ENCODE data around the gene CACFD1.
A peak's percentile ranks its signal among the peaks of the same experiment; 100 is the strongest.

The CACFD1 gene

DNA sequence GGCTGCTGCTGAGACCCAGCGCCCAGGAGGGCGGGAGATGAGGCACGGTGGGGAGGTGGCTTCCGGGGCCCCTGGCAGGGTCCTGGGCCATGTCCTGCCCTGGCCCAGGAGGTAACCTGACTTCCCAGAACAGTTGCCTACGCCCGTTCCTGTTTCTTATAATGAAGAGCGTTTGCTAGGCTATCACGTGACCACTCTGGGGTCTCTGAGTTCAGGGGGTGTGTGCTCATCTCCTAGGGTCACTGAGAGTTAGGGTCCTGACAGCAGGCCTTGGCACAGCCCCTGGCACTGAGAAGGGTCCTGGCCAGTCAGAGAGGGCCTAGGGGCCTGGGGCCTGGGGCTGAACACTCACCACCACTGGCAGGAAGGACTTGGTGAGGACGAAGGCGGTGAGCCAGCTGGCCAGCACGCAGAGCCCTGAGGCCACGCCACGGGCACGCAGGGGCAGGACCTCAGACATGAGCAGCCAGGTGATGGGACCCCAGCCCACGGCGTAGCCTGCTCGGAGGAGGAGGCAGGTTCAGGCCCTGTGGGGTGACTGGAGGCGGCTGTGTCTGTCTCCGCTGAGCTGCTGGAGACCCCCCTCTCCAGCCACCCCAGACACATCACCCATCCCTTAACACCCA lies 13.1 kb downstream of the CACFD1 start:
- Histone ChIP-seq H3K9me3 (ENCODE audit: control insufficient read depth, insufficient read depth, low read length) (no peaks in the 10 kb centered on the region), H3K4me1 (ENCODE audit: control insufficient read depth, insufficient read depth, low read length) (peaks cover 1% of the 10 kb centered on the region; the same call in 1 of the 2 replicates), H3K27ac (ENCODE audit: low read length) (no peak overlapping the region), H3K27me3 (ENCODE audit: control insufficient read depth, insufficient read depth, low read length) (no peaks in the 10 kb centered on the region), H3K36me3 (ENCODE audit: control insufficient read depth, insufficient read depth, low read length) (peaks cover 30% of the 10 kb centered on the region), H3K4me3 (ENCODE audit: low read length) (no peak overlapping the region)
- WGBS (ENCODE audit: insufficient coverage, insufficient read length), result no CpG with 5 or more reads among the region's 19 CpGs
- DNase-seq (ENCODE audit: low read depth, low spot score), result no peak

DNA sequence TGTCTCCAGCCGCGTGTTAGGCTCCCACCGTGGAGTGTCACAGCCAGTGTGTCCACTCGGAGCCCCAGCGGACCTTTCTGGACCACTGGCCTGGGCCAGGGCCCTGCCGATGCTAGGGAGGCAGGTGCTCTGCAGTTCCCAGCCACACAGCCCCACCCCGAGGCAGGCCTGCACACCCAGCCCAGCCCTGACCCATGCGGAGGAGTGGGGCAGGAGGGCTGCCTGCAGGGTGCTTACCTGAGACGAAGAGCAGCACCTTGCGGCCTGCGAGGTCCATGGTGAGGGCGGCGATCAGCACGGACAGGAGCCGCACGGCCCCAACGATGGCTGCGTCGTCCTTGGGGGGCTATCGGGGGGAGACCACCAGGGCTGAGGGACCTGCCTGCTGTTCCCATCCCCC lies 14.0 kb downstream of the CACFD1 start:
- H3K4me1 ChIP-seq (ENCODE audit: control insufficient read depth, insufficient read depth, low read length), result peaks cover 2% of the 10 kb centered on the region; the same call in 1 of the 2 replicates
- no peak overlapping the region for H3K27ac ChIP-seq (ENCODE audit: low read length)
- WGBS (ENCODE audit: insufficient coverage, insufficient read length), result no CpG with 5 or more reads among the region's 20 CpGs

DNA sequence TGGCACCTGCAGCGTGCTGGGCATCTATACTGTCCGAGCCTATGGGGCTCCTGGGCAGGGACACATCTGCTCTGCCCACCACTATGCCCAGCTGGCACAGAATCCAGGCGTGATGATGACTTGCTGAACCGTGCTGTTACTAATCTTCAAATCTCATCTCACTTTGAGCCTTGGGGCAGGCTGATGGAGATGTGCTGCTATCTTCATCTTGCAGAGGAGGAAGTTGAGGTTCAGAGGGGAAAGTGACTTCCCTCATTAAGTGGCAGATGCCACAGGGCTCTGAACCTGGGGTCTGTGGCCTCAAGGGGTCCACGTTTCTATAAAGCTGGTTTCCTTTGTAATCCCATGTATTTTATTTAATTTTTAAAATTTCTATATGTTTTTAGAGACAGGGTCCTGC lies 14.4 kb downstream of the CACFD1 start:
- H3K4me1 ChIP-seq (ENCODE audit: control insufficient read depth, insufficient read depth, low read length), result peaks cover 2% of the 10 kb centered on the region; the same call in 1 of the 2 replicates
- peaks cover 27% of the 10 kb centered on the region for H3K36me3 ChIP-seq (ENCODE audit: control insufficient read depth, insufficient read depth, low read length)
- H3K27ac ChIP-seq (ENCODE audit: low read length), result no peak overlapping the region
- no peaks in the 10 kb centered on the region for H3K9me3 ChIP-seq (ENCODE audit: control insufficient read depth, insufficient read depth, low read length)
- DNase-seq (ENCODE audit: low read depth, low spot score), result no peak
- H3K27me3 ChIP-seq (ENCODE audit: control insufficient read depth, insufficient read depth, low read length), result no peaks in the 10 kb centered on the region
- WGBS (ENCODE audit: insufficient coverage, insufficient read length), result no CpG with 5 or more reads among the region's 5 CpGs
- H3K4me3 ChIP-seq (ENCODE audit: low read length), result no peak overlapping the region

More for the DNA sequence above, 14.0 kb downstream of the CACFD1 start:
- no peak overlapping the region for H3K4me3 ChIP-seq (ENCODE audit: low read length)
- H3K27me3 ChIP-seq (ENCODE audit: control insufficient read depth, insufficient read depth, low read length), result no peaks in the 10 kb centered on the region
- H3K36me3 ChIP-seq (ENCODE audit: control insufficient read depth, insufficient read depth, low read length), result peaks cover 28% of the 10 kb centered on the region
- no peak for DNase-seq (ENCODE audit: low read depth, low spot score)
- H3K9me3 ChIP-seq (ENCODE audit: control insufficient read depth, insufficient read depth, low read length), result no peaks in the 10 kb centered on the region

DNA sequence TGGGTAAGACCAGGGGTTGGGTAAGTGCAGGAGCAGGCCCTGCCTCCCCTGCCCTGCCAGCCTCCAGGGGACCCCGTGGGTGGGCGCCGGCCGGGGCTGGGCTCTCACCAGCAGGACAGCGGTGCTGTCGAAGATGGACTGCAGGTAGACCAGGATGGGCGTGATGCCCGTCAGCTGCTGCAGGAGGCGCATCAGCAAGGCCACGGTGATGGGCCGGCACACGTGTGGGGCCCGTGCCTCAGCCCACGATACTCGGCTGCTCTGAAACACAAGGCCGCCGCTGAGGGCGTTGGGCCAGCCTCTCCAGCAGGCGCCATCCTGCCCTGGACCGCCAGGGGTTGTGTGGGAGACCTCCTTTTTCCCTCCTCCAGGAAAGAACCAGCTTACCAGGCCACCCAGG lies 15.1 kb downstream of the CACFD1 start:
- H3K4me3 ChIP-seq (ENCODE audit: low read length), result no peak overlapping the region
- H3K9me3 ChIP-seq (ENCODE audit: control insufficient read depth, insufficient read depth, low read length), result no peaks in the 10 kb centered on the region
- no peaks in the 10 kb centered on the region for H3K27me3 ChIP-seq (ENCODE audit: control insufficient read depth, insufficient read depth, low read length)
- H3K27ac ChIP-seq (ENCODE audit: low read length), result no peak overlapping the region
- H3K4me1 ChIP-seq (ENCODE audit: control insufficient read depth, insufficient read depth, low read length), result 0 out of 2 replicates have a peak, but pooled peaks cover 2% of the 10 kb centered on the region
- H3K36me3 ChIP-seq (ENCODE audit: control insufficient read depth, insufficient read depth, low read length), result peaks cover 27% of the 10 kb centered on the region
- no CpG with 5 or more reads among the region's 20 CpGs for whole genome bisulfite sequencing (ENCODE audit: insufficient coverage, insufficient read length)
- DNase-seq (ENCODE audit: low read depth, low spot score), result no peak

DNA sequence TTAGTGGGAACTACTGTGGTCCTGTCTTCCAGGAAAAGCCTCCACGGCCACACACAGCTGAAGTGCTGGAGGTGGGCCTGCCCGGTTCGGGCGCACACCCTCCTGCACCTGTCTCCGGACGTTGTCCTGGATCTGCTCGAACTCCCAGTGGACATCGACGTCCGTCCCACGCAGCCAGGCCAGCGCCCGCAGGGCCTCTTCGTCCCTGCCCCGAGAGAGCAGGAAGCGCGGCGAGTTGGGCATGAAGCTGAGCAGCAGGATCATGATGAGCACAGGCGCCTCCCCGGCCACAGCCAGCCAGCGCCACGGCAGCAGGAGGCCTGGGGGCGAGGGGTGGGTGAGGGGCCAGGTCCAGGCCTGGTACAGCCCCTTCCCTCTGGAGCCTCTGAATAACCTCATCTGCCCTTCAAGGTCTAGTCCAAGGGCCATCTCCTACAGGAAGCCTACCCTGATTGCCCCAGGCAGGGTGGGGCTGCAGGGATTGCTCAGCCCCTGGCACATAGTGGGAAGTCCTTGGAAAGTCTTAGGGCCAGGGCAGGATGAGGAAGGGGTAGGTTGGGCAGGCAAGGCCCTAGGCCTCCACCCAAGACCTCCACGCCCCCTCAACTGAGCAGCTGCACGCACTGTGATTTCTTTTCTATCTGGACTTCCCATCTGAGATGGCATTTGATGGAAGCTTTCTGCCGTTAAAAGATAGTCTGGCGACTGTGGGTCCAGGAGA lies 15.7 kb downstream of the CACFD1 start:
- WGBS (ENCODE audit: insufficient coverage, insufficient read length), result no CpG with 5 or more reads among the region's 27 CpGs
- Histone ChIP-seq H3K4me3 (ENCODE audit: low read length) (no peak overlapping the region), H3K27me3 (ENCODE audit: control insufficient read depth, insufficient read depth, low read length) (no peaks in the 10 kb centered on the region), H3K4me1 (ENCODE audit: control insufficient read depth, insufficient read depth, low read length) (0 out of 2 replicates have a peak, but pooled peaks cover 2% of the 10 kb centered on the region), H3K27ac (ENCODE audit: low read length) (no peak overlapping the region), H3K36me3 (ENCODE audit: control insufficient read depth, insufficient read depth, low read length) (peaks cover 27% of the 10 kb centered on the region), H3K9me3 (ENCODE audit: control insufficient read depth, insufficient read depth, low read length) (no peaks in the 10 kb centered on the region)
- no peak for DNase-seq (ENCODE audit: low read depth, low spot score)

DNA sequence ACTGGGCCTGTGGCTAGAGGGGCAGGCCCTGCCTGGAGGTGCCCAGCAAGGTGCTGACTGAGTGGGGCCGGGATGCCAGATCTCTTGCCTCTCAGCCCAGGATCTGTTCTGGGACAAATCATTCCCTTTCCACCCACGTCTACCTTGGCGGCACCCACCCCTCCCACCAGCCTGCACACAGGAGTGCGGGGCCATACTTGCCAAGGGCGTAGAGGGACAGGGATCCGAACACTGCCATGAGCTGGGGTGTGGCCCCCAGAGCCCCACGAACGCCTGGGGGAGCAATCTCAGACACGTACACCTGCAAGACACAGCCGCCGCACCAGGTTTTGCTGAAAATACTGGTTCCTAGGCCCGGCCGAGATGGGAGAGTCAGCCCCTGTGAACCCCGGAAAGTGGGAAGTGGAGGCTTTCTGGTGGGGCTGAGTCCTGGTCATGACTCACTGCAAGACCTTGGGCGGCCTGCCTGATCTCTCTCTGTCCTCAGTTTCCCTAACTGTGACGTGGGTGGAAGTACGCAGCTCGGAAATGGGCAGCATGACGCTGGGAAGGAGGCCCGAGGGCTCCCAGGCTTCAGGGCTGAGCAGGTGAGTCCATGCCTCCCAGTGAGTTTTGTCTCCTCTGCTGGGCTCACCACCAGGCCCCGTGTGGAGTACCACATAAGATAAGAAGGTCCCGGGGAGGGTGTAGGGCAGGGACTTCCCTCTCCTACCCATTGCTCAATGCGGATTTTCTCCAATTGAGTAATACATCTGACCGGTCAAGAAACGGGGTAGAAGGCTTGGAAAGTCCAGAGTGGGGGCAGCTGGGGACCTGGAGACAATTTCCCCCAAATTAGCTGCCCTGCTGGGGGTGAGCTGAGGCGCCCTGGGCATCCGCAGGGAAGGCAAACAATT lies 16.5 kb downstream of the CACFD1 start:
- Histone ChIP-seq H3K36me3 (ENCODE audit: control insufficient read depth, insufficient read depth, low read length) (peaks cover 27% of the 10 kb centered on the region), H3K9me3 (ENCODE audit: control insufficient read depth, insufficient read depth, low read length) (no peaks in the 10 kb centered on the region), H3K27me3 (ENCODE audit: control insufficient read depth, insufficient read depth, low read length) (no peaks in the 10 kb centered on the region), H3K27ac (ENCODE audit: low read length) (no peak overlapping the region), H3K4me3 (ENCODE audit: low read length) (no peak overlapping the region), H3K4me1 (ENCODE audit: control insufficient read depth, insufficient read depth, low read length) (0 out of 2 replicates have a peak, but pooled peaks cover 2% of the 10 kb centered on the region)
- no peak for DNase-seq (ENCODE audit: low read depth, low spot score)
- no CpG with 5 or more reads among the region's 27 CpGs for WGBS (ENCODE audit: insufficient coverage, insufficient read length)

DNA sequence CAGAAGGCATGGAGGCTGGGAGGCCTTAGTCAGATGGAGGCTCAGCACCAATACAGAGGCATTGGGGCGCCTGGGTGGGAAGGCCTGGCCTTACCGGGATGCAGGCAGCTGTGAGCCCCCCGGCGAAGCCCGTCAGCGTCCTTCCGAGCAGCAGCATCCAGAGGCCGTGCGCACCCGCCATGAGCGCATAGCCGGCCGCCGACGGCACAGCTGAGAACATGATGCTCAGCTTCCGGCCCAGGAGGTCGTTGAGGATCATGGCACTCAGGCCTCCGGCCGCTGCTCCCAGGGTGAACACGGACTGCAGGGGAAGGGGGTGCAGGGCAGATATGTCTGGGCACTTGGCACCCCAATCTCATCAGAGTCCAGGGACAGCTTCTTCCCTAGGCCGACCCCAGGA lies 17.2 kb downstream of the CACFD1 start:
- Histone ChIP-seq H3K4me1 (ENCODE audit: control insufficient read depth, insufficient read depth, low read length) (0 out of 2 replicates have a peak, but pooled peaks cover 2% of the 10 kb centered on the region), H3K4me3 (ENCODE audit: low read length) (no peak overlapping the region), H3K9me3 (ENCODE audit: control insufficient read depth, insufficient read depth, low read length) (no peaks in the 10 kb centered on the region), H3K27ac (ENCODE audit: low read length) (no peak overlapping the region), H3K36me3 (ENCODE audit: control insufficient read depth, insufficient read depth, low read length) (peaks cover 21% of the 10 kb centered on the region), H3K27me3 (ENCODE audit: control insufficient read depth, insufficient read depth, low read length) (no peaks in the 10 kb centered on the region)
- WGBS (ENCODE audit: insufficient coverage, insufficient read length), result no CpG with 5 or more reads among the region's 21 CpGs
- no peak for DNase-seq (ENCODE audit: low read depth, low spot score)

DNA sequence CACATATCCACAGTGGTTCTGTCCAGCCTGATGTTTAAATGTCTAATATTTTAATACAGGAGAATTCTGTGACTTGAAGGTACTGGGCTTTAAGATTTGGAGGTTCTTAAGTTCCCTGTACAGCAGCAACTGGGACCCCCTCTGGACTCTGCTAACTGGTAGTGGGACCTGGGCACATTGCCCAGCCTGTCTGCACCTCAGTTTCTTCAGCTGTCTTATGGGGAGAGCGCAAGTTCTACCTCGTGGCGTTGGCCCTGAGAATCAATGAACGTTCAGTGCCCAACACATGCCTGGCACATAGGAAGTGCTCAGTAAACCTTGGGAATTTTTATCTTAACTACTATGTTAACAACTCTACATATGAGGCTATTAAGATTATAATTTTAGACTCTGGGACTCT lies 17.7 kb downstream of the CACFD1 start:
- no peak overlapping the region for H3K4me3 ChIP-seq (ENCODE audit: low read length)
- H3K4me1 ChIP-seq (ENCODE audit: control insufficient read depth, insufficient read depth, low read length), result 0 out of 2 replicates have a peak, but pooled peaks cover 2% of the 10 kb centered on the region
- no peak for DNase-seq (ENCODE audit: low read depth, low spot score)
- no peak overlapping the region for H3K27ac ChIP-seq (ENCODE audit: low read length)
- H3K36me3 ChIP-seq (ENCODE audit: control insufficient read depth, insufficient read depth, low read length), result peaks cover 20% of the 10 kb centered on the region
- no peaks in the 10 kb centered on the region for H3K27me3 ChIP-seq (ENCODE audit: control insufficient read depth, insufficient read depth, low read length)
- WGBS (ENCODE audit: insufficient coverage, insufficient read length), result no CpG with 5 or more reads among the region's 4 CpGs
- no peaks in the 10 kb centered on the region for H3K9me3 ChIP-seq (ENCODE audit: control insufficient read depth, insufficient read depth, low read length)

DNA sequence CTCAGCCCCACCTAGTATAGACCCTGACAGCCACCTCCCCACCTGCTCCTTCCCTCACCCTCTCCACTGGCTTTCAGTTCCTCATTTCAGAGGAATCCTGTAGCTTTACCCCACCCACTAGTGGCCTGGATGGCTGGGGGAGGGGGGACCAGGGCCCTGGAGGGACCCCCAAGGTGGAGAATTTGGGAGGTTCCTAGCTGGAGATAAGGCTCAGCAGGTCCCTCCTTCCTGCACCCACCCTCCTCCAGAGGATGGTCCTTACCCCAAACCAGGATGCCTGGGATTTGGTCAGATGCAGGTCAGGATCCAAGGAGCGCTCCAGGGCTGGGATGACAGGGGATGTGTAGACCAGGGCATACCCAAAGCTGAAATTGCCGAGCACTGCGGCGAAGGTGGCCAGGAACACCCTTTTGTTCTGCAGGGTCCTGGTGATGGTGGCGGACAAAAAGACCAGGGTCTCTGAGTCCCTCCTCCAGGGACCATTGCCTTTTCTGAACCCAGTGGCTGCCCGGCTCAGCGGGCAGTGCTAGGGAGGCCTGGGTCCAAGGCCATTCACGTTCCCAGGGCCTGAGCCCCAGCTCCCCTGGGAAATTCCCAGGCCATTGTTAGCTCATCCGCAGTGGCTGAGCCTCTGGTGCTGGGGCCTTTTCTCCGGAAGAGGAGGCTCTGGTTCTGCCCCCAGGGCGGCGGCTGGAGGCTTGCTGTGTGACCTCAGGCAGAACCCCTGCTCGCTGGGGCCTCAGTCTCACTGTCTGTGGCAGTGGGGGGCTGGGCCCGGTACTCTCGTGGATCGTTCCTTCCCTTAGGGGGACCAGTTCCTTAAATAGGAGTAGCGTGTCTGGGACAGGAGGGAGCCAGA lies 18.4 kb downstream of the CACFD1 start:
- Histone ChIP-seq H3K9me3 (ENCODE audit: control insufficient read depth, insufficient read depth, low read length) (no peaks in the 10 kb centered on the region), H3K27ac (ENCODE audit: low read length) (no peak overlapping the region), H3K4me3 (ENCODE audit: low read length) (peak overlapping the region; percentile 49; the same call in 1 of the 2 replicates), H3K27me3 (ENCODE audit: control insufficient read depth, insufficient read depth, low read length) (no peaks in the 10 kb centered on the region), H3K4me1 (ENCODE audit: control insufficient read depth, insufficient read depth, low read length) (0 out of 2 replicates have a peak, but pooled peaks cover 2% of the 10 kb centered on the region), H3K36me3 (ENCODE audit: control insufficient read depth, insufficient read depth, low read length) (peaks cover 16% of the 10 kb centered on the region)
- no CpG with 5 or more reads among the region's 17 CpGs for WGBS (ENCODE audit: insufficient coverage, insufficient read length)
- DNase-seq (ENCODE audit: low read depth, low spot score), result no peak
